Ovary (tissue), 3 donors: ENCODE data around the gene KLHDC8A.
"Not testable (repeated sequence)": the region's sequence is repeated elsewhere in the genome, so short reads cannot be mapped to it uniquely, and the experiment has no call there.

ENCODE experiments used
- POLR2A ChIP-seq: fragments of 450-650 bp; IDR thresholded peaks from one replicate; pipeline ENCODE4 v1.6.1; 2017; ENCODE audit warnings: antibody characterized with exemption, mild to moderate bottlenecking, moderate library complexity
- TF ChIP-seq, protein P1 (sequence below), 3 donors: fragments of 450-650 bp in 2 of 3; fragments of 200-600 bp in 1 of 3; IDR thresholded peaks; one replicate each; pipeline versions ENCODE4 v1.5.1 to v1.8.0; 2016 to 2022; ENCODE audit warnings: antibody characterized with exemption in 3 of 3, mild to moderate bottlenecking in 1 of 3
- donor health status: DM: no; HTN: no; CAD: no.

DNA sequence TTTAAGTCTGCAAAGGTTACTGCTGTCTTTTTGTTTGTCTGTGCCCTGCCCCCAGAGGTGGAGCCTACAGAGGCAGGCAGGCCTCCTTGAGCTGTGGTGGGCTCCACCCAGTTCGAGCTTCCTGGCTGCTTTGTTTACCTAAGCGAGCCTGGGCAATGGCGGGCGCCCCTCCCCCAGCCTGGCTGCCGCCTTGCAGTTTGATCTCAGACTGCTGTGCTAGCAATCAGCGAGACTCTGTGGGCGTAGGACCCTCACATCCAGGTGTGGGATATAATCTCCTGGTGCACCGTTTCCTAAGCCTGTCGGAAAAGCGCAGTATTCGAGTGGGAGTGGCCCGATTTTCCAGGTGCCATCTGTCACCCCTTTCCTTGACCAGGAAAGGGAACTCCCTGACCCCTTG lies 49.5 kb upstream of the KLHDC8A start:
- TF ChIP-seq POLR2A = not testable (repeated sequence)
- TF ChIP-seq, protein P1, sequence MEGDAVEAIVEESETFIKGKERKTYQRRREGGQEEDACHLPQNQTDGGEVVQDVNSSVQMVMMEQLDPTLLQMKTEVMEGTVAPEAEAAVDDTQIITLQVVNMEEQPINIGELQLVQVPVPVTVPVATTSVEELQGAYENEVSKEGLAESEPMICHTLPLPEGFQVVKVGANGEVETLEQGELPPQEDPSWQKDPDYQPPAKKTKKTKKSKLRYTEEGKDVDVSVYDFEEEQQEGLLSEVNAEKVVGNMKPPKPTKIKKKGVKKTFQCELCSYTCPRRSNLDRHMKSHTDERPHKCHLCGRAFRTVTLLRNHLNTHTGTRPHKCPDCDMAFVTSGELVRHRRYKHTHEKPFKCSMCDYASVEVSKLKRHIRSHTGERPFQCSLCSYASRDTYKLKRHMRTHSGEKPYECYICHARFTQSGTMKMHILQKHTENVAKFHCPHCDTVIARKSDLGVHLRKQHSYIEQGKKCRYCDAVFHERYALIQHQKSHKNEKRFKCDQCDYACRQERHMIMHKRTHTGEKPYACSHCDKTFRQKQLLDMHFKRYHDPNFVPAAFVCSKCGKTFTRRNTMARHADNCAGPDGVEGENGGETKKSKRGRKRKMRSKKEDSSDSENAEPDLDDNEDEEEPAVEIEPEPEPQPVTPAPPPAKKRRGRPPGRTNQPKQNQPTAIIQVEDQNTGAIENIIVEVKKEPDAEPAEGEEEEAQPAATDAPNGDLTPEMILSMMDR (IDR thresholded peaks at IDR 0.05) = not testable (repeated sequence)
